Left ventricle myocardium inferior (tissue), 1 donor: ENCODE measurements around the gene IQCN. TPM values are rescaled to one million over a fixed set of nuclear protein-coding genes. Genes with fewer than 3 reads are reported as not detected.

ENCODE experiments used
- DNase-seq: peaks from one replicate; pipeline ENCODE4 v3.0.0-alpha.2; 2020
- H3K27ac ChIP-seq: fragments of 200-600 bp; replicated peaks from 2 replicates; pipeline ENCODE4 v1.8.0; 2021
- H3K27me3 ChIP-seq: fragments of 200-600 bp; 2 replicates; pipeline ENCODE4 v1.8.0; 2021; ENCODE audit warnings: low read depth
- H3K36me3 ChIP-seq: fragments of 200-600 bp; 2 replicates; pipeline ENCODE4 v1.8.0; 2021
- H3K4me1 ChIP-seq: fragments of 200-600 bp; 2 replicates; pipeline ENCODE4 v1.8.0; 2021
- H3K4me3 ChIP-seq: fragments of 200-600 bp; 2 replicates; pipeline ENCODE4 v1.8.0; 2021; ENCODE audit warnings: mild to moderate bottlenecking, moderate library complexity
- H3K9me3 ChIP-seq: fragments of 200-600 bp; replicated peaks from 2 replicates; pipeline ENCODE4 v1.8.0; 2021
- CTCF ChIP-seq: fragments of 200-600 bp; IDR thresholded peaks from 2 replicates; pipeline ENCODE4 v1.8.0; 2021; ENCODE audit warnings: antibody characterized with exemption, mild to moderate bottlenecking, borderline replicate concordance
- intact Hi-C: fragments of 100-400 bp; cut with micrococcal nuclease; formaldehyde crosslinking; loops from one replicate; pipeline ENCODE4 v1.11.0; 2022
- total RNA-seq: library from RNA; stranded (reverse); fragmentation: NEBNext Ultra II Directional; extraction: Animal tissue kit (Norgen Biotek cat#: 25700); gene quantifications from one replicate; pipeline ENCODE4 v1.2.1, GENCODE V29; 2021
- donor health status: DM: no; HTN: yes; CAD: no; lungs with severe emphysema.

IQCN gene
- total RNA-seq, 1 donor from 2014 or later = 0.49 TPM

DNA sequence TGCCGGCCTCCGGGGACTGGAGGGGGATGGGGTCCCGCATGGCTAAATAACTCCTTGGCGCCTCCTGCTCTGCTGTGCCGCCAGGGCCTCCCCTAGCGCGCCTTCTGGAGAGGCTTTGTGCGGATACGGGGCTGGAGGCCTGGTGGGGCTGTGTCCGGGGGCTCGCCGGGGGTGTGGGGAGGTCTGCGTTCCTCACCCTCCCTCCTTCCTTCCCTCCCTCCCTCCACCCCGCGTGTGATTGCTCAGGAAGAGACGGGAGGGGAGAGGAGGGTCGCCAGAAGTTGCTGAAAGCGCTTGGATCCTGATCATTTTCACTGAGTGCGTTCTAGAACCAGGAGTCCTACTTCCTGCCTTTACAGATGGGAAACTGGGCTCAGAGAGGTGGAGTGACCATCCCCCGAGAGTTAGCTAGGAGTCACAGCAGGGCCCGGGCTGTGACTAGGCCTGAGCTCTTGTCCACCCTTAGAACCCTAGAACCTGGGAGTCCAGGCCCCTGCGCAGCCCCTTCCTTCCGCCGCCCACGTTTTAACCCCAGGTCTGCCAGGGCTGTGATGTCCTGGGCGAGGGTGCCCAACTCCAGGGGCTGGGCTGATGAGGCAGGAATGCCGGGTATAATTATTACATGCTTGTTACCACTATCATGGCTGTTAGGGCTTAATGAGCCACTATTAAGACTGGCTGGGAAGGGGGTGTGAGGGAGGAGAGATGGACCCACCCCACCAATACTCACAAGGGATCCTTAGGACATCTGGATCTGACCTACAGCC lies 8.0 kb upstream of the IQCN start:
- H3K27me3 ChIP-seq = no peaks in the 10 kb centered on the region
- no peaks in the 10 kb centered on the region for H3K9me3 ChIP-seq
- peaks cover 13% of the 10 kb centered on the region for H3K36me3 ChIP-seq
- H3K4me3 ChIP-seq = peak overlapping the region; percentile 100
- no peak for DNase-seq
- intact Hi-C loops = no loop called here
- peaks cover 54% of the 10 kb centered on the region for H3K4me1 ChIP-seq
- no peak for TF ChIP-seq CTCF
- peak overlapping the region; percentile 97 for H3K27ac ChIP-seq

DNA sequence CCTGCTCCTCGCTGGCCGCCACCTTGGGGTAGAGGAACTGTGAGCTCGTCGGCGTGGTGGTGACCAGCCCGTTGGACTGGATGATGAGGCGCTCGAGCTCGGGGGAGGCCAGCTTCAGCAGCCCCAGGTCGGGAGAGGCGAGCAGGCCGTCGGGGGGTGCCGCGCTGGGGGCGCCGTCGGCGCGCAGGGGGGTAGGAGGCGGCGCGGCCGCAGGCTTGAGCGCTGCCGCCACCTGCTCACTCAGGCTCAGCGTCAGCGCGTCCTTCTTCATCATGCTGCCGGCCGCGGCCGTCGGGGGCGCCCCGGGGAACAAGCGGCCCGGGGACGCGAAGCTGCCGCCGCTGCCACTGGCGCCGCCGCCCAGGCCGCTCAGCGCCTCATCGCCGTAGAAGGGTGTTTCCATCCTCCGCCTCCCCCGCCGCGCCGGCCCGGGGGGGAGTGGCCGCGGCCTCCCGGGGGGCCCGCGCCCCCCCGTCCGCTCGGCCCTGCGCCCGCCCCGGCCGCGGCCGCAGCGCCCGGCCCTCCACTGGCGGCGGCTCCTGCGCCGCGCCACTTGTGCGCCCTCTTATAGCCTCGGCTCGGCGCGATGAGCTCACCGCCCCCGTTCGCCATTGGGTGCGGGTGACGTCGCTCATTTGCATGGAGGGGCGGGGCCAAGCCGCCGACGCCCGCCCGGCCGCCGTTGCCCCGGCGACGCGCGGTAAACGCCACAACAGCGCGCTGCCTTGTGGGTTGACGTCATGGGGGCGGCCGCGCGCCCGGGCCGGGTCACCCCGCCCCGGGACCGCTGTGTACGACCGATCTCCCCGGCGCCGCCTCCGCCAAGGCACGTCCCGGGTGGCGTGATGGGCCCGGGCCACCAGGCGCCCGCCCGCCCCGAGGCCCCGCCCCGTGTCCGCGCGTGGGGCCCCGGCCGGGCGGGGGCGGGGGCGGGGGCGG lies 7.1 kb upstream of the IQCN start, which contains the start of gene JUND:
Gene JUND, minus strand, starts transcription at position 541 of the 939 bp plus-strand sequence. Its CDS starts 138 bp downstream, at position 403.
- Histone ChIP-seq H3K27me3 (no peaks in the 10 kb centered on the region), H3K9me3 (no peaks in the 10 kb centered on the region), H3K4me3 (peak within 1 kb of the TSS; percentile 100), H3K4me1 (peaks cover 59% of the 10 kb centered on the region), H3K36me3 (peaks cover 16% of the 10 kb centered on the region), H3K27ac (peak within 1 kb of the TSS; percentile 97)
- DNase-seq = peak; percentile 99
- intact Hi-C loops = no loop called here
- no peak for TF ChIP-seq CTCF

- H3K4me3 ChIP-seq = peak overlapping the region; percentile 100
- peaks cover 16% of the 10 kb centered on the region for H3K36me3 ChIP-seq
- H3K4me1 ChIP-seq = peaks cover 67% of the 10 kb centered on the region
- no peaks in the 10 kb centered on the region for H3K9me3 ChIP-seq
- intact Hi-C loops = no loop called here
- DNase-seq = peak; percentile 76
- peak overlapping the region; percentile 97 for H3K27ac ChIP-seq
- H3K27me3 ChIP-seq = no peaks in the 10 kb centered on the region
- TF ChIP-seq CTCF = no peak
Observed at GRCh38 chr19:18280247-18281081, 6.2 kb upstream of the IQCN start.

- Histone ChIP-seq H3K4me1 (peaks cover 71% of the 10 kb centered on the region), H3K9me3 (no peaks in the 10 kb centered on the region), H3K27ac (peak overlapping the region; percentile 97), H3K36me3 (peaks cover 16% of the 10 kb centered on the region), H3K27me3 (no peaks in the 10 kb centered on the region), H3K4me3 (peak overlapping the region; percentile 100)
- intact Hi-C loops = loop anchor here (2.0 kb wide), 1 partner anchor 43 kb away; the partner anchor contains the start of gene LSM4
- TF ChIP-seq CTCF = peak; percentile 90
- DNase-seq = peak; percentile 91
Observed at GRCh38 chr19:18279516-18280246, 5.4 kb upstream of the IQCN start.
